CD4-positive, alpha-beta T cell treated with Interleukin-2 at 100 ng/mL for 4 hours (primary cell): Measurements from ENCODE around the gene RASD2.

ENCODE experiments used
- DNase-seq: peaks from one replicate; pipeline ENCODE4 v3.0.0-alpha.2; 2020; ENCODE audit warnings: low spot score

RASD2 gene

DNA sequence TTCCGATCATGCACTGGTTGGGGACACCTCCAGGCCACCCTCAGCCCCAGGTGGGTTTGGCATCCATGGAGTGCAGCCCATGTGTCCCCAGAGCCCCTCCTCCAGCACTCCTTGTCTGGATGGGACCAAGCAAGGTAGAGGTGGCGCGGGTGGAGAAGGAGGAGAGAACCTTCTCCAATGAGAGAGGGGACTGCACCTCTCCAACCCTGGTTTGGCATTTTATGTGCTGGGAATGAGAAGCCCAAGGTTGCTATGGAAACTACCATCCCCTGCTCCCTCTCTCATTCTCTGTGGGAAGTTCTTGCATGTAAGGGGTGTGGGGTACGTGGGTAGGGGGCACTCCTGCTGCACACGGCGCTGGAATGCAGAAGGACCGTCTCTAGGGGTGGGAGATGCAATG is 21.8 kb upstream of the RASD2 start:
- no peak for DNase-seq

DNA sequence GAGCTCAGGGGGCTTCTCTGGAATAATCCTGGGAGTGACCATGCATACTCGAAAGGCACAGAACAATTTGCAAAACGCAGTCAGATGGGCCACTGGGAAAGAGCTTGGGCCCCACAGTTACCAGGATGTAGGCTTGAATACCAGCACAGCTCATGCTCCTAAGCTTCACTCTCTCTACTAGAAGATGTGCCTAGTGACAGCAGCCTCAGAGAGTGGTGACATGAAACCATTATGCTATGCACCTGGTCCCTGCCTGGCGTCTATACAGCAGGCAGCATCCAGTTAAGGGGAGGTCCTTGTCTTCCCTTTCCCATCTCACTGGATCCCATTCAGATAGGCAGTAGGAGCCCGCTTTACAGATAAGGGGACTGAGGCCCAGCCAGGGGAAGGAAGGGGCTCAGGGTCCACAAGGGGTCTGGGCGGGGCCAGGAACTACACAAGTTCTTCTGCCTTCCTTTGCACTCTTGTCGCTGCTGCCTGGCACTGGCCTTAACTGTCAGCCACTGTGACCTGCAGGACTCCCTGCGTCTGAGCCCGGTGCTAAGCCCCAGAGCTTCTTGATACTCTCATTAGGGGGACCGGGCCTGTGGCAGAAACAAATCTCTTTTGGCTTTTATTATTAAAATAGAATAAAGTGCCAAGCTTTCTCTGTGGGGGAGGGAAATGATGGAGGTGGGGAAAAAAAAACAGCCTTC is 21.2 kb upstream of the RASD2 start:
- DNase-seq, result no peak

- DNase-seq, result no peak
Observed at GRCh38 chr22:35521358-35522224, 19.0 kb upstream of the RASD2 start.

- DNase-seq, result no peak
Observed at GRCh38 chr22:35522225-35523149, 18.1 kb upstream of the RASD2 start.

- no peak for DNase-seq
Observed at GRCh38 chr22:35523167-35523947, 17.3 kb upstream of the RASD2 start.

- no peak for DNase-seq
Observed at GRCh38 chr22:35524966-35525686, 15.5 kb upstream of the RASD2 start.

DNA sequence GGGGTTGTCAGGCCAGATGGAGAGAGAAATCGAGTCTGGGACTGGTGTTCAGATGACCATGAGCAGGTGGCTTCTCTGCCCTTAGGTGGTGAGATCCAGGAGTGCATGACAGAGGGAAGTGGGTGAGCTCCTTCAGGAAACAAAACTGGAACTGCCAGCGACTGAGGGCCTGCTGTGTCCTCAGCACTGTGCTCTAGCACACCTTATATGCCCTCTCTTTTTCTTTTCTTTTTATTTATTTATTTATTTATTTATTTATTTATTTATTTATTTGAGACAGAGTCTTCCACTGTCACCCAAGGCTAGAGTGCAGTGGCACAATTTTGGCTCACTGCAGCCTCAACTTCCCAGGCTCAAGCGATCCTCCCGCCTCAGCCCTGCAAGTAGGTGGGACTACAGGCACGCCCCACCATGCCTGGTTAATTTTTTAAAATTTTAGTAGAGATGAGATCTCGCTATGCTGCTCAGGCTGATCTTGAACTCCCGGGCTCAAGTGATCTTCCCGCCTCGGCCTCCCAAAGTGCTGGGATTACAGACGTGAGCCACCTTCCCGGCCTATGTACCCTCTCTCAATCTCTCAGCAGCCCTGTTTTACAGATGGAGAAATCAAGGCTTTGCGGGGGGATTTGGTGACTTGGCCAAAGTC is 14.8 kb upstream of the RASD2 start:
- DNase-seq, result no peak

DNA sequence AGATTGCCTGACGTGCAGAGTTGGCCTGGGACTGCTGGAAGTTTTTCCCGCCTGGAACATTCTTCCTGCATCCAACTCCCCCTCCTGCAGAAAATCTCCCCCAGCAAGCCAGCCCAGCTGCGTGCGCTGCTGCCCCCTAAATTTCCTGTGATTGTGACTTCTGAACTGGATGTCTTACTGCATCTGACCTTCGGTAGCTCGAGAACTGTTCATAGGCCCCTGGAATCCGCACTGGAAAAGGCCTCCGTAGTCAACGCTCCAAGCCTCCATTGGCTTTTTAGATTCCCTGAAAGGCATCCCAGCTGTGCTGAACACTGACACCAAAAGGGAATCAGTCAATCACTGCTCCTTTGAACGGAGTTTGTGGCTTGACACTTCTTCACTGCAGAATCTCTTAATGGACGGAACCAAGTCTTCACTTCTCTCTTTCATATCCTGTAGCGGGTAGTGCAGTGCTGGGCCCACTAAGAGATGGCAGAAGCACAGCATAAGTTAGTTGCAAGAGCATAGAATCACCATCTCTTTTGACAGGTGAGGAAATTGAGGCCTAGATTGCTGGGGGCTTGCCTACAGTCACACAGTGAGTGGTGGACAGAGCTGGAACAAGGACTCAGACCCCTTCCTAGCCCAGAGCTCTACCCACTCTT is 14.2 kb upstream of the RASD2 start:
- no peak for DNase-seq

DNA sequence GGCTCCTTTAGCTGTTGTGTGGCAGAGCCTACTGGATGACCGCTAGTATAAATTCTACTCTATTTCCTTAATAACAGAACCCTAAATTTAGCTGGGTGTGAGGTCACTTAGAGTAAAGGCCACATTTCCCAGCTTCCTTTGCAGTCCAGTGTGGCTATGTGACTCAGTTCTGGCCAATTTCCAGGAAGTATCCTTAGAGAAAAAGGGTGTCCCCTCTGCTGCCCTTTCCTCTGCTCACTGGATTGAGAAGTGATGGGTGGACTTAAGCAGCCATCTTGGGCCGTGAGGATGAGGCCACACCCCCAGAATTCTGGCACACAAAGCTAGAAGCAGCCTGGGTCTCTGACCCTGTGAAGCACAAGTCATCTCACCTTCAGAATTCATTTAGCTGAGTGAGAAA is 11.7 kb upstream of the RASD2 start:
- no peak for DNase-seq

DNA sequence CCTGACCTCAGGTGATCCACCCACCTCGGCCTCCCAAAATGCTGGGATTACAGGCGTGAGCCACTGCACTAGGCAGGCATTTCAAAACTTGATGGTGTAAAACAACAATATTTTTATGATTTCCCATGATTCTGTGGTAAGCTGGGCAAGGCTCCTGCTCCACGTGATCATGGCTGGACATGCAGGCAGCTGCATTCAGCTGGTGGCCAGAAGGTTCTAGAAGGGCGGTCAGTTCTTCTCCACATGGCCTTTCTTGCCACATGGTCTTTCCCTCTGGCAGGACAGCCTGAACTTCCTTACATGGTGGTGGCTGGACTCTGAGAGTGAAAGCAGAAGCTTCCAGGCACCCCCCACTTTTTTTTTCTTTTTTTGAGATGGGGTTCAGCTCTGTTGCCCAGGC is 9.9 kb upstream of the RASD2 start:
- no peak for DNase-seq

GRCh38 chr22:35531202-35531601 is 9.4 kb upstream of the RASD2 start:
- DNase-seq, result no peak

GRCh38 chr22:35531676-35532075 is 9.0 kb upstream of the RASD2 start:
- no peak for DNase-seq

DNA sequence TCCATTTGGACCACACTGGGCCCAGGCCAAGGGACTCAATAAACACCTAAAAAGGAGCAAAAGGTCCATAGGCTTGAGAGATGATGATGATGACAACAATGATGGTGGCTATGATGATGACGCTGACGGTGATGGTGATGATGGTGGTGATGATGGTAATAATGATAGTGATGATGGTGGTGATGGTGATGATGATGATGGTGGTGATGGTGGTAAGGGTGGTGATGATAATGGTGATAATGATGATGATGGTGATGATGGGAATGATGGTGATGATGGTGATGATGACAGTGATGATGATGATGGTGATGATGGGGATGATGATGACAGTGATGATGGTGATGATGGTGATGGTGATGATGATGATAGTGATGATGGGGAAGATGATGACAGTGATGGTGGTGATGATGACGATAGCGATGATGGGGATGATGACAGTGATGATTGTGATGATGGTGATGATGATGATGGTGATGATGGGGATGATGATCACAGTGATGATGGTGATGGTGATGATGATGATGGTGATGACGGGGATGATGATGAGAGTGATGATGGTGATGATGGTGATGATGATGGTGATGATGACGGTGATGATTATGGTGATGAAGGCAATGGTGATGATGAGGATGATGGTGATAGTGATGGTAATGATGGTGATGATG is 7.1 kb upstream of the RASD2 start:
- no peak for DNase-seq

DNA sequence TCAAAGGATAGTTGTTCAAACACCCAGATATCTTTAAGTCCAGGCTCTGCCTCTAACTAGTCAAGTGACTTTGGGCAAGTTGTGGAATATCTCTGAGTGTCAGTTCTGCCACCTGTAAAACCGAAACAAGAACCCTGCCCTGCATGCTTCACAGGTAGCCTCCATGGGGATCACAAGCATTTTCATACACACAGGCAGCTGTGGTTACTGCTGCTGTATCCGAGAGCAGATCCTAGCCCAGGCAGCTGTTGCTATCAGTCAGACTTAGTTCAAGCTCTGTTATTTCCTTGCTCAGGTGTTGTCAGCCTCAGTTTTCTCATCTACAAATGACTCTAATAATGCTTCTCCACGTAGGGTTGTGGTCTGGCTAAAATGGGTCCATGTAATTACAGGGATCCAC is 6.5 kb upstream of the RASD2 start:
- DNase-seq, result no peak

DNA sequence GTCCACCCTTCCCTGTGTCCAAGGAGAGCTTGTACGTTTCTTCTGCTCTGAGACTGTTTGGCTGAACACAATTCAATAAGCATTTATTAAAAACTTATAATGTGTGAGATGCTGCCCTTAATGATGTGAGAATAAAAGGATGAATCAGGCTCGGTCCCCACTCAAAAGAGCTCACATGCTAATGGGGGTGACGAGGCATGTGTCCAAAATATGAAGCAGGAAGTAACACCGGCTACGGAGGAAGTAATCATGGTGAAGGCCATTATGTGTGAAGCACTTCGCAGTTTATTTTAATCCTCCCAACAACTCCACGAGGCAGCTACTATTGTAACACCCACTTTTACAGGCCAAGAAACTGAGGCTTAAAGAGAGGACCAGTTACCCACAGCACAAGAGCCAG is 3.4 kb upstream of the RASD2 start:
- no peak for DNase-seq

- peak; percentile 17 for DNase-seq
Observed at GRCh38 chr22:35538801-35539321, 1.8 kb upstream of the RASD2 start.

GRCh38 chr22:35539487-35539886 is 1.1 kb upstream of the RASD2 start:
- no peak for DNase-seq

DNA sequence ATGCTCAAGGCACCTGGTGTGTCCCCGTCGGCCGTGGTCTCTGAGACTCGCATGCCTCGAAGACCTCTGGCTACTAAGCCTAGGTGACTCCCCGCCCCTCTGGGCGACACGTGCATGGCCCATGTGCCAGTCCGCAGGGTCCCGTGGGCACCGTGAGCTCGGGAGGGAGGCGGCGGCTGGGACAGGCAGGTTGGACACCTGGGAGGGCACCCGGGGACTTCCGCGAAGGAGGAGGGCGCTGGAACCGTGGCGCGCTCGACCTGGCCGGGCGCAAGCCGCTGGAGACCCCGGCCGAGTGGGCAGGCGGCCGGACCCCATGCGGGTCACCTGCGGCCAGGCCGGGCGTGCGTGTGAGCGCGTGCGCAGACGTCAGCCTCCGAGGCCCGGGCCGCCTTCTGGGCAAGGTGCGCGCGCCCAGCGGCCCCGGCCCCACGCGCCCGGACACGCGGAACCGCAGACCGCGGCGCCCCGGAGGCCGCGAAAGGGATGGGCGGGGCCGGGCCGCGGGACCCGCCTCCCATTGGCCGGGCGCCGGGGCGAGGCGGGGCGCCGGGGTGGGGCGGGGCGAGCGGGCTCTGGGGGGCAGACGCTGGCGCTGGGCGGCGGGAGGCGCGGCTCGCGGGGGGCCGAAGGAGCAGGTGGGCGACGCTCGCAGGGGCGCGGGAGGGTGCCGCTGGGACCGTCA is 579 bp upstream of the RASD2 start:
- peak; percentile 49 for DNase-seq
